ENCODE data around the gene DGCR2. TPM values are rescaled to one million over a fixed set of nuclear protein-coding genes. Genes with fewer than 3 reads are reported as not detected.

The DGCR2 gene
- polyA plus RNA-seq, 1 donor (not counting 4 experiments of a cell fraction or from before 2014, with no cell fraction given), result 23.2 TPM

DNA sequence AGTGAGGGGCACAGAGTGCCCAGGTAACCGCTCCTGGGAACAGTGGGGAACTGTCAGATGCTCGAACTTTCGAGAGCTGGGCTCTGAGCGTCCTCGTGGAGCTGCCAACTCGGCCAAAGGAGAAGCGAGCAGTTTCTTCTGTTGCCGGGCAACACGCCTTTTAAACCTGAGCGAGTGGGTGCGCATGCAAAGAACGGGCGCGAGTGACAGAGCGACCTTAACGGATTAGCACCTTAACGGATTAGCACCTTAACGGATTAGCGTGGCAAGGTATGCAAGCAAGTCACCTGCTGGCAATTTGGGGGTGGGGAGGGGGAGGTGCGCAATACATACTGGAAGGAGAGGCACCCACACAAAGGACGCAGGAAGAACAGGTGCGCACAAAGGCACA, 124.3 kb downstream of the DGCR2 start:
- H3K79me2 ChIP-seq (ENCODE audit: control insufficient read depth, insufficient read depth, low read length), result no peaks in the 10 kb centered on the region
- H3K36me3 ChIP-seq (ENCODE audit: control insufficient read depth in 2 of 2, extremely low read depth in 1 of 2, insufficient read depth in 2 of 2, low read length in 2 of 2), result no peaks in the 10 kb centered on the region
- DNase-seq (ENCODE audit: low read depth, low spot score) (no peak), FAIRE-seq (no peak)
- no peaks in the 10 kb centered on the region for H3K9me1 ChIP-seq (ENCODE audit: control insufficient read depth, extremely low read depth, insufficient read depth, low read length)
- no peak overlapping the region for H3K9ac ChIP-seq (ENCODE audit: control insufficient read depth, extremely low read depth, insufficient read depth, low read length)
- H3K27ac ChIP-seq (ENCODE audit: control insufficient read depth, insufficient read depth, low read length), result no peak overlapping the region
- no peak for TF ChIP-seq EZH2 (IDR thresholded peaks at IDR 0.05; ENCODE audit: low read length)
- no peak overlapping the region for H3K4me3 ChIP-seq (ENCODE audit: control insufficient read depth in 2 of 3, extremely low read depth in 1 of 3, insufficient read depth in 2 of 3, low read depth in 1 of 3, low read length in 3 of 3)
- no peaks in the 10 kb centered on the region for H4K20me1 ChIP-seq (ENCODE audit: control insufficient read depth, extremely low read depth, insufficient read depth, low read length)
- no peak overlapping the region for H3K4me2 ChIP-seq (ENCODE audit: control insufficient read depth, extremely low read depth, insufficient read depth, low read depth, low read length)
- peaks cover 4% of the 10 kb centered on the region for H3K27me3 ChIP-seq (ENCODE audit: control insufficient read depth, extremely low read depth, insufficient read depth, low read length)
- H2AFZ ChIP-seq (ENCODE audit: control insufficient read depth, low read length), result no peak overlapping the region
- dilution Hi-C loops (cut with MboI; ENCODE audit: extremely low pct_ligation_motif_present, low sequenced_read_pairs), result no loop called here
- no peaks in the 10 kb centered on the region for H3K9me3 ChIP-seq (ENCODE audit: control insufficient read depth, low read depth, low read length)
- no peaks in the 10 kb centered on the region for H3K4me1 ChIP-seq (ENCODE audit: control insufficient read depth, extremely low read depth, insufficient read depth, low read length)

- Histone ChIP-seq H3K36me3 (ENCODE audit: control insufficient read depth in 2 of 2, extremely low read depth in 1 of 2, insufficient read depth in 2 of 2, low read length in 2 of 2) (no peaks in the 10 kb centered on the region), H3K4me3 (ENCODE audit: control insufficient read depth in 2 of 3, extremely low read depth in 1 of 3, insufficient read depth in 2 of 3, low read depth in 1 of 3, low read length in 3 of 3) (no peak overlapping the region), H3K27ac (ENCODE audit: control insufficient read depth, insufficient read depth, low read length) (no peak overlapping the region), H2AFZ (ENCODE audit: control insufficient read depth, low read length) (no peak overlapping the region), H4K20me1 (ENCODE audit: control insufficient read depth, extremely low read depth, insufficient read depth, low read length) (no peaks in the 10 kb centered on the region), H3K79me2 (ENCODE audit: control insufficient read depth, insufficient read depth, low read length) (no peaks in the 10 kb centered on the region), H3K9me3 (ENCODE audit: control insufficient read depth, low read depth, low read length) (no peaks in the 10 kb centered on the region), H3K4me1 (ENCODE audit: control insufficient read depth, extremely low read depth, insufficient read depth, low read length) (no peaks in the 10 kb centered on the region), H3K4me2 (ENCODE audit: control insufficient read depth, extremely low read depth, insufficient read depth, low read depth, low read length) (no peak overlapping the region), H3K9me1 (ENCODE audit: control insufficient read depth, extremely low read depth, insufficient read depth, low read length) (no peaks in the 10 kb centered on the region), H3K9ac (ENCODE audit: control insufficient read depth, extremely low read depth, insufficient read depth, low read length) (no peak overlapping the region), H3K27me3 (ENCODE audit: control insufficient read depth, extremely low read depth, insufficient read depth, low read length) (peaks cover 4% of the 10 kb centered on the region)
- no peak for FAIRE-seq
- dilution Hi-C loops (cut with MboI; ENCODE audit: extremely low pct_ligation_motif_present, low sequenced_read_pairs), result no loop called here
- no peak for DNase-seq (ENCODE audit: low read depth, low spot score)
- TF ChIP-seq EZH2 (IDR thresholded peaks at IDR 0.05; ENCODE audit: low read length), result no peak
- no peak for TF ChIP-seq CTCF (optimal IDR thresholded peaks at IDR 0.05 in 1 of 3, IDR thresholded peaks at IDR 0.05 in 1 of 3, conservative IDR thresholded peaks at IDR 0.05 in 1 of 3; ENCODE audit: extremely low read depth in 1 of 3, insufficient read depth in 2 of 3, low read length in 3 of 3)
These were observed 124.8 kb downstream of the DGCR2 start for GRCh38 chr22:18997306-18997924.

DNA sequence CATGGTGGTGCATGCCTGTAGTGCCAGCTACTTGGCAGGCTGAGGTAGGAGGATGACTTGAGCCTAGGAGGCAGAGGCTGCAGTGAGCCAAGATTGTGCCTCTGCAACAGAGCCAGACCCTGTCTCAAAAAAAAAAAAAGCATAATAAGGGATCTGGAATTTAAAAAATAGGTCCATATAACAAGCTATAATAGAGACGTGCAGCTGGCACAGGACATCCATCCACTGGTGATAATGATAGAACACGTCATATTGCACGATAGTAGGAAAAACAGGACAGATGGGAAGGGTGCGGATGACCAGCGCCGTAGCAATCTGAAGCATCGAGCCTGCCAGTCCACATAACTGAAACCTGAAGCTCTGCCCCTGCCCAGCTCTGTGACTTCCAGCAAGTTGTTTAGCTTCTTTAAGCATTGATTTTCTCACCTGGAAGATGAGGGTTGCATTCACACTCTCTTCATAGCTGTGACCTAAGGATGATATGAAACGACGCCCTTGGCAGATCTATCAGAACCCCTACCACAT, 125.8 kb downstream of the DGCR2 start:
- Histone ChIP-seq H3K27ac (ENCODE audit: control insufficient read depth, insufficient read depth, low read length) (no peak overlapping the region), H3K27me3 (ENCODE audit: control insufficient read depth, extremely low read depth, insufficient read depth, low read length) (peaks cover 4% of the 10 kb centered on the region), H3K4me1 (ENCODE audit: control insufficient read depth, extremely low read depth, insufficient read depth, low read length) (no peaks in the 10 kb centered on the region), H3K79me2 (ENCODE audit: control insufficient read depth, insufficient read depth, low read length) (no peaks in the 10 kb centered on the region), H4K20me1 (ENCODE audit: control insufficient read depth, extremely low read depth, insufficient read depth, low read length) (no peaks in the 10 kb centered on the region), H3K9me3 (ENCODE audit: control insufficient read depth, low read depth, low read length) (no peaks in the 10 kb centered on the region), H2AFZ (ENCODE audit: control insufficient read depth, low read length) (no peak overlapping the region), H3K9ac (ENCODE audit: control insufficient read depth, extremely low read depth, insufficient read depth, low read length) (no peak overlapping the region), H3K4me3 (ENCODE audit: control insufficient read depth in 2 of 3, extremely low read depth in 1 of 3, insufficient read depth in 2 of 3, low read depth in 1 of 3, low read length in 3 of 3) (no peak overlapping the region), H3K9me1 (ENCODE audit: control insufficient read depth, extremely low read depth, insufficient read depth, low read length) (no peaks in the 10 kb centered on the region), H3K4me2 (ENCODE audit: control insufficient read depth, extremely low read depth, insufficient read depth, low read depth, low read length) (no peak overlapping the region), H3K36me3 (ENCODE audit: control insufficient read depth in 2 of 2, extremely low read depth in 1 of 2, insufficient read depth in 2 of 2, low read length in 2 of 2) (no peaks in the 10 kb centered on the region)
- DNase-seq (ENCODE audit: low read depth, low spot score) (no peak), FAIRE-seq (no peak)
- dilution Hi-C loops (cut with MboI; ENCODE audit: extremely low pct_ligation_motif_present, low sequenced_read_pairs), result no loop called here
- TF ChIP-seq EZH2 (IDR thresholded peaks at IDR 0.05; ENCODE audit: low read length), result no peak
- no peak for TF ChIP-seq CTCF (optimal IDR thresholded peaks at IDR 0.05 in 1 of 3, IDR thresholded peaks at IDR 0.05 in 1 of 3, conservative IDR thresholded peaks at IDR 0.05 in 1 of 3; ENCODE audit: extremely low read depth in 1 of 3, insufficient read depth in 2 of 3, low read length in 3 of 3)
